IMR-90 (cell line): Measurements from ENCODE around the gene SSU72.

Experiments used
- CEBPB ChIP-seq: IDR thresholded peaks from 2 replicates; pipeline ENCODE4 v1.6.1; 2012; ENCODE audit warnings: low read depth, low read length, improper control_type of control experiment
- CTCF ChIP-seq: conservative IDR thresholded peaks from 2 replicates; pipeline ENCODE4 v1.5.1; 2012; ENCODE audit warnings: mild to moderate bottlenecking, low read depth, low read length, improper control_type of control experiment
- MAFK ChIP-seq: IDR thresholded peaks from 2 replicates; pipeline ENCODE4 v1.6.1; 2012; ENCODE audit warnings: low read depth, low read length, improper control_type of control experiment
- MXI1 ChIP-seq: IDR thresholded peaks from 2 replicates; pipeline ENCODE4 v1.6.1; 2012; ENCODE audit warnings: low read depth, mild to moderate bottlenecking, low read length, moderate library complexity, borderline replicate concordance
- NFE2L2 ChIP-seq: fragments of 150-350 bp; IDR thresholded peaks from 2 replicates; pipeline ENCODE4 v1.6.1; 2016; ENCODE audit warnings: low read depth, mild to moderate bottlenecking, low read length
- POLR2A ChIP-seq: IDR thresholded peaks from 2 replicates; pipeline ENCODE4 v1.6.1; 2012; ENCODE audit warnings: mild to moderate bottlenecking, low read depth, low read length
- RFX5 ChIP-seq: IDR thresholded peaks from 2 replicates; pipeline ENCODE4 v1.8.0; 2012; ENCODE audit warnings: low read depth, mild to moderate bottlenecking, low read length, moderate library complexity
- SMC3 ChIP-seq: fragments of 150-350 bp; IDR thresholded peaks from 2 replicates; pipeline ENCODE4 v1.6.1; 2016; ENCODE audit warnings: low read depth, mild to moderate bottlenecking, antibody characterized with exemption, low read length, moderate library complexity
- USF2 ChIP-seq: fragments of 150-350 bp; IDR thresholded peaks from 2 replicates; pipeline ENCODE4 v1.6.1; 2017; ENCODE audit warnings: mild to moderate bottlenecking, antibody characterized with exemption, low read length, low read depth

- TF ChIP-seq POLR2A = no peak
- no peak for TF ChIP-seq CTCF
- no peak for TF ChIP-seq CEBPB
- TF ChIP-seq MAFK = no peak
- no peak for TF ChIP-seq SMC3
- no peak for TF ChIP-seq MXI1
- no peak for TF ChIP-seq NFE2L2
- TF ChIP-seq USF2 = no peak
- no peak for TF ChIP-seq RFX5
Observed at GRCh38 chr1:1604374-1605033, 29.8 kb upstream of the SSU72 start.
